PC-9 (cell line): ENCODE results near the gene SEMA4F. TPM values are rescaled to one million over a fixed set of nuclear protein-coding genes. Genes with fewer than 3 reads are reported as not detected.

Source experiments
- BruUV-seq: library from RNA; stranded (reverse); fragments of 400-500 nt; replicated peaks from 2 replicates; lab custom pipeline; 2021; lab: Mats Ljungman, UMichigan
- CTCF ChIA-PET: fragments of 300-600 bp; sonication (Branson Sonifier 250); formaldehyde crosslinking; loops from one replicate; lab custom pipeline; 2022; ENCODE audit warnings: antibody characterized with exemption; lab: Charles Lee
- POLR2A ChIA-PET: fragments of 300-600 bp; sonication (Branson Sonifier 250); formaldehyde crosslinking; loops from one replicate; lab custom pipeline; 2022; ENCODE audit warnings: antibody characterized with exemption; ENCODE audit not compliant: unreplicated experiment; lab: Charles Lee
- DNase-seq, 2 experiments: peaks; one replicate each; pipeline versions ENCODE4 v3.0.0 to v3.0.0-alpha.2; 2015 to 2022; ENCODE audit warnings: mixed read lengths in 1 of 2
- H2AFZ ChIP-seq: fragments of 200-600 bp; sonication (generic); 2 replicates; pipeline ENCODE4 v1.8.1; 2017; ENCODE audit warnings: antibody characterized with exemption
- H3F3A ChIP-seq: fragments of 200-600 bp; sonication (generic); 2 replicates; pipeline ENCODE4 v1.8.1; 2017; ENCODE audit warnings: antibody characterized with exemption, mild to moderate bottlenecking, low read depth; ENCODE audit not compliant: insufficient read depth
- H3K27ac ChIP-seq: fragments of 200-600 bp; sonication (generic); 2 replicates; pipeline ENCODE4 v1.6.1; 2016; ENCODE audit warnings: mixed run types
- H3K27me3 ChIP-seq: fragments of 200-600 bp; sonication (generic); 2 replicates; pipeline ENCODE4 v1.6.1; 2016; ENCODE audit warnings: low read depth, mixed run types; ENCODE audit not compliant: insufficient read depth
- H3K36me3 ChIP-seq: fragments of 200-600 bp; sonication (generic); 2 replicates; pipeline ENCODE4 v1.6.1; 2016; ENCODE audit warnings: low read depth, mixed run types
- H3K4me1 ChIP-seq: fragments of 200-600 bp; sonication (generic); replicated peaks from 2 replicates; pipeline ENCODE4 v1.6.1; 2016; ENCODE audit warnings: mixed run types; ENCODE audit not compliant: insufficient read depth
- H3K4me2 ChIP-seq: fragments of 200-600 bp; sonication (generic); 2 replicates; pipeline ENCODE4 v1.6.1; 2017; ENCODE audit warnings: mixed run types
- H3K4me3 ChIP-seq: fragments of 200-600 bp; sonication (generic); 2 replicates; pipeline ENCODE4 v1.6.1; 2016; ENCODE audit warnings: mixed run types
- H3K79me2 ChIP-seq: fragments of 200-600 bp; sonication (generic); 2 replicates; pipeline ENCODE4 v1.6.1; 2017; ENCODE audit warnings: low read depth, mixed run types
- H3K9me2 ChIP-seq: fragments of 200-600 bp; sonication (generic); 2 replicates; pipeline ENCODE4 v1.8.1; 2017; ENCODE audit warnings: mild to moderate bottlenecking; ENCODE audit not compliant: insufficient read depth
- H3K9me3 ChIP-seq: fragments of 200-600 bp; sonication (generic); 2 replicates; pipeline ENCODE4 v1.8.1; 2016; ENCODE audit warnings: low read depth; ENCODE audit not compliant: insufficient read depth
- H4K20me1 ChIP-seq: fragments of 200-600 bp; sonication (generic); 2 replicates; pipeline ENCODE4 v1.8.1; 2017; ENCODE audit not compliant: insufficient read depth
- CTCF ChIP-seq: fragments of 200-600 bp; sonication (generic); conservative IDR thresholded peaks from 2 replicates; pipeline ENCODE4 v1.6.1; 2017; ENCODE audit warnings: mixed run types, antibody characterized with exemption, mild to moderate bottlenecking, moderate library complexity
- EZH2 ChIP-seq: fragments of 200-600 bp; sonication (generic); IDR thresholded peaks from 2 replicates; pipeline ENCODE4 v1.8.0; 2017; ENCODE audit warnings: antibody characterized with exemption, low read depth
- intact Hi-C: fragments of 100-400 bp; cut with micrococcal nuclease; formaldehyde crosslinking; loops from one replicate; pipeline ENCODE4 v1.10.0; 2022; ENCODE audit not compliant: unreplicated experiment
- total RNA-seq: library from RNA; stranded (reverse); gene quantifications from 2 replicates; pipeline ENCODE4 v1.2.3, GENCODE V29; 2021

SEMA4F gene
- total RNA-seq, 1 experiment from 2014 or later = 12.3 TPM

DNA sequence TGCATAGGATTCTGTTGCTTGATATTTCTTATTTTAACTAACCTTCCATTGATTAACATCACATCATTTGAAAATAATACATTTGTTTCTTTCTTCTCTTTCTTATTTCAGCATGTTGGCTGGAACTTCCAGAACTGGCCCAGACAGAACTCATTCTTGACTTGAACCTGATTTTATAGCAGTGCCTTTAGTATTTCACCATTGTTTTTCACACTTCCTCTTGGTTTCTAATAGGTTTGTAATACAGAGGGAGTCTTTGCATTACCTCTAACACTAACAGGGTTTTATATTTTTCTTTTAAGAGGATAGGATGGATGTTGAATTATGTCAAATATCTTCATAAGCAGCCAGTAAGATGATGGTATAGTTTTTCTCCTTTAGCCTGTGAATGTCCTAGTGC is 39.2 kb downstream of the SEMA4F start:
- H3K9me2 ChIP-seq = peaks cover 3% of the 10 kb centered on the region; the same call in 1 of the 2 replicates
- DNase-seq = no peak
- no peaks in the 10 kb centered on the region for H3K79me2 ChIP-seq
- ChIA-PET CTCF (no interaction called here), POLR2A (no interaction called here)
- TF ChIP-seq EZH2 = no peak
- no peak for TF ChIP-seq CTCF
- 0 out of 2 replicates have a peak, but pooled peaks cover 3% of the 10 kb centered on the region for H3K9me3 ChIP-seq
- no peaks in the 10 kb centered on the region for H4K20me1 ChIP-seq
- H2AFZ ChIP-seq = no peak overlapping the region
- no peak overlapping the region for H3K4me2 ChIP-seq
- peaks cover 22% of the 10 kb centered on the region for H3K4me1 ChIP-seq
- no TSS peak for BruUV-seq
- H3K27ac ChIP-seq = no peak overlapping the region
- H3K4me3 ChIP-seq = no peak overlapping the region
- H3F3A ChIP-seq = 0 out of 2 replicates have a peak, but pooled peaks cover 10% of the 10 kb centered on the region
- H3K36me3 ChIP-seq = no peaks in the 10 kb centered on the region
- H3K27me3 ChIP-seq = no peaks in the 10 kb centered on the region
- intact Hi-C loops = loop anchor here (5.0 to 10.0 kb wide), 3 partner anchors 372 to 934 kb away; no protein-coding TSS in a partner anchor

DNA sequence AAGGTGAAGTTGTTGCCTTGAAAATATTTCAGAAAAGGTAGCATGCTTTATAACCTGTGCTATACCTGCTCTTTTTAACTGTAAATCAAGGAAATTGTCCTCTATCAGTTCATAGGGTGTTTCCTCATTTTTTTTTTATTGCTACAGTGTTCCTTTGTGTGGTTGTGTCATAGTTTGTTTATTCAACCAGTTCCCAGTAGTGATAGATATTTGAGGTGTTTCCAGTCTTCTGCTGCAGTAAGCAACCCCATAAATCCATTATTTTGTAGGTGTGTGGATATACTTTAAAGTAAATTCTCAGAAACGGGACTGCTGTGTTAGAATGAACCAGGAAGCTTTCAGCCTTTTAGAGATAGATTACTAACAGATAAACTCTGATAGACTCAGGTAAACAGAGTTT is 39.6 kb downstream of the SEMA4F start:
- Histone ChIP-seq H3K36me3 (no peaks in the 10 kb centered on the region), H3K27me3 (no peaks in the 10 kb centered on the region), H3K79me2 (no peaks in the 10 kb centered on the region), H3K4me1 (peaks cover 20% of the 10 kb centered on the region), H3K4me2 (peak overlapping the region; percentile 11; the same call in 1 of the 2 replicates), H3K27ac (no peak overlapping the region), H3K9me2 (peaks cover 3% of the 10 kb centered on the region; the same call in 1 of the 2 replicates), H3K4me3 (no peak overlapping the region), H3K9me3 (0 out of 2 replicates have a peak, but pooled peaks cover 3% of the 10 kb centered on the region), H4K20me1 (no peaks in the 10 kb centered on the region), H2AFZ (no peak overlapping the region), H3F3A (0 out of 2 replicates have a peak, but pooled peaks cover 10% of the 10 kb centered on the region)
- CTCF ChIA-PET = no interaction called here
- POLR2A ChIA-PET = no interaction called here
- intact Hi-C loops = loop anchor here (5.0 to 10.0 kb wide), 3 partner anchors 371 to 934 kb away; no protein-coding TSS in a partner anchor
- no peak for DNase-seq
- no peak for TF ChIP-seq CTCF
- TF ChIP-seq EZH2 = no peak
- BruUV-seq = no TSS peak

DNA sequence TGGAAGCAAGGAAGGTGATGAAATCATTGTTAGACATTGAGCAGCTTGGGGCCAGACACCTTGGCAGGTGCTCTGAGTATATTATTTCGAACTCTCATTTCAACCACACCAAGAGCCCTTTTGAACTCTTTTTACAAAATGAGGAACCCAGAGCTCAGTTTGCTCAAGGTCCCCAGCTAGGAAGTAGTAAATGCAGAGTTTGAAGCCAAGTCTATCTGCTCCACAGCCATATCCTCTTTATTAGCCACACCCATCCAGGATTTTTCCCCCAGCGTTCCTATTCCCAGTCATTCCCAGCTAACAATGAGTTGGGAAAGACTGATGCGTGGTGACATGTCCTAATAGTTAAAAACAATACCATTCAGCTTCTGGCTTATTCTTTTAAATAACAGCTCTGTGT is 40.2 kb downstream of the SEMA4F start:
- ChIA-PET POLR2A (no interaction called here), CTCF (no interaction called here)
- Histone ChIP-seq H3K4me2 (peak overlapping the region; percentile 11; the same call in 1 of the 2 replicates), H2AFZ (no peak overlapping the region; the same call in 1 of the 2 replicates), H3K27me3 (no peaks in the 10 kb centered on the region), H3F3A (0 out of 2 replicates have a peak, but pooled peaks cover 10% of the 10 kb centered on the region), H4K20me1 (no peaks in the 10 kb centered on the region), H3K36me3 (no peaks in the 10 kb centered on the region), H3K4me3 (no peak overlapping the region), H3K9me3 (0 out of 2 replicates have a peak, but pooled peaks cover 3% of the 10 kb centered on the region), H3K4me1 (peaks cover 14% of the 10 kb centered on the region), H3K27ac (no peak overlapping the region), H3K79me2 (no peaks in the 10 kb centered on the region), H3K9me2 (peaks cover 3% of the 10 kb centered on the region; the same call in 1 of the 2 replicates)
- no TSS peak for BruUV-seq
- DNase-seq = no peak
- intact Hi-C loops = loop anchor here (5.0 to 10.0 kb wide), 3 partner anchors 371 to 933 kb away; no protein-coding TSS in a partner anchor
- TF ChIP-seq CTCF (no peak), EZH2 (no peak)
